HCT116 (cell line): ENCODE results near the gene NIN. TPM values are rescaled to one million over a fixed set of nuclear protein-coding genes. Genes with fewer than 3 reads are reported as not detected.

Experiments
- ATAC-seq: fragments of 200-7000 bp; cut with Tn5 transposase; 2 replicates; pipeline ENCODE4 v1.9.1; 2020; ENCODE audit warnings: mild to moderate bottlenecking, moderate library complexity
- BruUV-seq: library from RNA; stranded (reverse); fragments of 400-500 nt; replicated peaks from 2 replicates; lab custom pipeline; 2021; lab: Mats Ljungman, UMichigan
- CTCF ChIA-PET: fragments of 300-600 bp; sonication (Branson Sonifier 250); formaldehyde crosslinking; loops from one replicate; lab custom pipeline; 2021; ENCODE audit warnings: antibody characterized with exemption; lab: Charles Lee
- POLR2A ChIA-PET: fragments of 300-600, 350-600 bp; sonication (Branson Sonifier 250); formaldehyde crosslinking; loops from one replicate; lab custom pipeline; 2021; ENCODE audit warnings: antibody characterized with exemption; lab: Charles Lee
- RAD21 ChIA-PET, 2 experiments: fragments of 300-600 bp; sonication (Branson Sonifier 250); formaldehyde crosslinking; loops; one replicate each; lab custom pipeline; 2023; ENCODE audit warnings: low total read pairs in 2 of 2; ENCODE audit not compliant: uncharacterized antibody in 2 of 2, unreplicated experiment in 2 of 2, low non-redundant PET in 1 of 2; lab: Charles Lee
- DNase-seq: peaks from one replicate; pipeline ENCODE4 v3.0.0-alpha.2; 2010; ENCODE audit warnings: low read depth, low spot score
- H2AFZ ChIP-seq: fragments of 200-600 bp; shearing (Covaris generic), sonication (generic); 2 replicates; pipeline ENCODE4 v1.6.1; 2017; ENCODE audit warnings: low read depth, mixed run types, mixed read lengths, antibody characterized with exemption, low read length; ENCODE audit not compliant: poor library complexity, severe bottlenecking
- H3K27ac ChIP-seq: 2 replicates; pipeline ENCODE4 v1.5.1; 2012; ENCODE audit warnings: low read depth, low read length
- H3K27me3 ChIP-seq: fragments of 200-600 bp; sonication (generic); 2 replicates; pipeline ENCODE4 v1.6.1; 2016; ENCODE audit warnings: mixed run types, low read length, mixed read lengths; ENCODE audit not compliant: insufficient read depth
- H3K36me3 ChIP-seq, 2 experiments: fragments of 200-500 bp in 1 of 2; fragments of 200-600 bp in 1 of 2; sonication (Bioruptor generic) in 1 of 2; sonication (generic) in 1 of 2; 2 replicates each; pipeline versions ENCODE4 v1.5.1 to v1.6.1; 2014 to 2016; ENCODE audit warnings: low read length in 2 of 2, inconsistent platforms in 1 of 2, mixed read lengths in 1 of 2, mixed run types in 1 of 2; ENCODE audit not compliant: insufficient read depth in 2 of 2, control insufficient read depth in 1 of 2
- H3K4me1 ChIP-seq, 2 experiments: fragments of 200-600 bp in 1 of 2; sonication (generic) in 1 of 2; 2 replicates each; pipeline versions ENCODE4 v1.5.1 to v1.6.1; 2012 to 2017; ENCODE audit warnings: low read length in 2 of 2, inconsistent platforms in 1 of 2, mild to moderate bottlenecking in 1 of 2, mixed read lengths in 1 of 2, mixed run types in 1 of 2, moderate library complexity in 1 of 2; ENCODE audit not compliant: insufficient read depth in 2 of 2, control insufficient read depth in 1 of 2
- H3K4me2 ChIP-seq: fragments of 200-600 bp; sonication (generic); 2 replicates; pipeline ENCODE4 v1.6.1; 2017; ENCODE audit warnings: mixed run types, low read length, mixed read lengths
- H3K4me3 ChIP-seq, 2 experiments: fragments of 200-600 bp in 1 of 2; sonication (generic) in 1 of 2; replicated peaks in 1 of 2; 2 replicates each; pipeline ENCODE4 v1.5.1; 2011 to 2016; ENCODE audit warnings: low read length in 2 of 2, control low read depth in 1 of 2, low read depth in 1 of 2, mild to moderate bottlenecking in 1 of 2, mixed read lengths in 1 of 2, mixed run types in 1 of 2
- H3K79me2 ChIP-seq: fragments of 200-600 bp; sonication (generic); 2 replicates; pipeline ENCODE4 v1.6.1; 2017; ENCODE audit warnings: mild to moderate bottlenecking, mixed run types, low read length, moderate library complexity, mixed read lengths; ENCODE audit not compliant: insufficient read depth
- H3K9ac ChIP-seq: fragments of 200-600 bp; sonication (generic); 2 replicates; pipeline ENCODE4 v1.6.1; 2016; ENCODE audit warnings: low read length, mixed read lengths
- H3K9me2 ChIP-seq: fragments of 200-600 bp; sonication (generic), shearing (Covaris generic); 2 replicates; pipeline ENCODE4 v1.6.1; 2017; ENCODE audit warnings: mixed run types, mild to moderate bottlenecking, moderate library complexity; ENCODE audit not compliant: insufficient read depth
- H3K9me3 ChIP-seq, 2 experiments: fragments of 200-500 bp in 1 of 2; fragments of 200-600 bp in 1 of 2; sonication (Bioruptor generic) in 1 of 2; sonication (generic) in 1 of 2; 2 replicates each; pipeline ENCODE4 v1.6.1; 2014 to 2017; ENCODE audit warnings: low read length in 2 of 2, mixed read lengths in 2 of 2, inconsistent platforms in 1 of 2, low read depth in 1 of 2, mild to moderate bottlenecking in 1 of 2, mixed run types in 1 of 2, moderate library complexity in 1 of 2; ENCODE audit not compliant: control insufficient read depth in 1 of 2, insufficient read depth in 1 of 2
- H4K20me1 ChIP-seq: fragments of 200-600 bp; sonication (generic), shearing (Covaris generic); 2 replicates; pipeline ENCODE4 v1.6.1; 2017; ENCODE audit warnings: mixed run types, mild to moderate bottlenecking, moderate library complexity; ENCODE audit not compliant: insufficient read depth
- CBX3 ChIP-seq: IDR thresholded peaks from 2 replicates; pipeline ENCODE4 v1.6.1; 2012; ENCODE audit warnings: low read depth
- CEBPB ChIP-seq: IDR thresholded peaks from 2 replicates; pipeline ENCODE4 v1.6.1; 2012; ENCODE audit warnings: low read depth
- CTCF ChIP-seq, 3 experiments: fragments of 200-600 bp in 1 of 3; sonication (generic) in 1 of 3; IDR thresholded peaks in 2 of 3; conservative IDR thresholded peaks in 1 of 3; 2 replicates each; pipeline ENCODE4 v1.5.1; 2012 to 2017; ENCODE audit warnings: low read depth in 2 of 3, low read length in 2 of 3, antibody characterized with exemption in 1 of 3, borderline replicate concordance in 1 of 3, control low read depth in 1 of 3, mild to moderate bottlenecking in 1 of 3, mixed read lengths in 1 of 3, mixed run types in 1 of 3, moderate library complexity in 1 of 3; ENCODE audit not compliant: insufficient read depth in 1 of 3
- EGR1 ChIP-seq: IDR thresholded peaks from 2 replicates; pipeline ENCODE4 v1.6.1; 2012; ENCODE audit warnings: low read depth
- ELF1 ChIP-seq: IDR thresholded peaks from 2 replicates; pipeline ENCODE4 v1.6.1; 2012; ENCODE audit warnings: low read depth, borderline replicate concordance
- EZH2 ChIP-seq: fragments of 200-600 bp; sonication (generic); IDR thresholded peaks from 2 replicates; pipeline ENCODE4 v1.6.1; 2017; ENCODE audit warnings: antibody characterized with exemption, mixed run types
- EZH2phosphoT487 ChIP-seq: fragments of 200-600 bp; IDR thresholded peaks from 2 replicates; pipeline ENCODE4 v1.6.1; 2018; ENCODE audit warnings: antibody characterized with exemption, borderline replicate concordance
- FOSL1 ChIP-seq: IDR thresholded peaks from 2 replicates; pipeline ENCODE4 v1.6.1; 2012; ENCODE audit warnings: low read depth
- JUND ChIP-seq: IDR thresholded peaks from 2 replicates; pipeline ENCODE4 v1.6.1; 2012
- POLR2A ChIP-seq: IDR thresholded peaks from 2 replicates; pipeline ENCODE4 v1.7.0; 2011; ENCODE audit warnings: borderline replicate concordance; ENCODE audit not compliant: insufficient read depth, insufficient read length; ENCODE audit errors: extremely low read depth
- POLR2AphosphoS5 ChIP-seq: IDR thresholded peaks from 2 replicates; pipeline ENCODE4 v1.6.1; 2011; ENCODE audit warnings: mild to moderate bottlenecking, low read depth, low read length, moderate library complexity
- RAD21 ChIP-seq: IDR thresholded peaks from 2 replicates; pipeline ENCODE4 v1.6.1; 2012; ENCODE audit warnings: low read depth, mild to moderate bottlenecking
- SIN3A ChIP-seq: IDR thresholded peaks from 2 replicates; pipeline ENCODE4 v1.6.1; 2012; ENCODE audit warnings: low read depth
- SP1 ChIP-seq: IDR thresholded peaks from 2 replicates; pipeline ENCODE4 v1.6.1; 2012; ENCODE audit warnings: low read depth
- SRF ChIP-seq: IDR thresholded peaks from 2 replicates; pipeline ENCODE4 v1.6.1; 2012; ENCODE audit warnings: low read depth
- ZFX ChIP-seq: fragments of 450-650 bp; IDR thresholded peaks from 2 replicates; pipeline ENCODE4 v1.6.1; 2017
- intact Hi-C: fragments of 100-400 bp; cut with micrococcal nuclease; formaldehyde crosslinking; loops from 2 replicates; pipeline ENCODE4 v1.10.0; 2022
- total RNA-seq: library from RNA; stranded (reverse); gene quantifications from one replicate; pipeline ENCODE4 v1.2.1, GENCODE V29; 2021; ENCODE audit not compliant: unreplicated experiment
- TF ChIP-seq, protein P1 (sequence below): IDR thresholded peaks from 2 replicates; pipeline ENCODE4 v1.6.1; 2012
- TF ChIP-seq, protein P2 (sequence below): IDR thresholded peaks from 2 replicates; pipeline ENCODE4 v1.6.1; 2011; ENCODE audit warnings: mild to moderate bottlenecking, low read length, moderate library complexity; ENCODE audit not compliant: insufficient replicate concordance; ENCODE audit errors: extremely low read depth
- TF ChIP-seq, protein P3 (sequence below): IDR thresholded peaks from 2 replicates; pipeline ENCODE4 v1.6.1; 2012

Gene NIN
- total RNA-seq, 1 experiment from 2014 or later = 39.6 TPM

DNA sequence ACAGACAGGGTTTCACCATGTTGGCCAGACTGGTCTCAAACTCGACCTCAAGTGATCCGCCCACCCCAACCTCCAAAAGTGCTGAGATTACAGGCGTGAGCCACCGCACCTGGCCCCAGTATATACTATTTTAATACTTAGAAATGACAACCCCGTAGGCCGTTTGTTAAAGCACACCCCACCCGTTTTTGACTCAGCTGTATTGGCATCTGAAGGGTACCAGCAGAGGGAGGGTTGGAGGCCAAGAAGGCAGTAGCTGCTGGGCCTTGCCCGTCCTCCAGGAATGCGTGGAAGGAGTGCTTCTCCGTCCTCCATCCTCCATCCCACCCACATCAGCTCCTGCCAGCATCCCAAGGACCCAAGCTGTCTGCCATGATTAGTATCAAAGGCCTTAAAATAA lies 6.3 kb upstream of the NIN start:
- H3K79me2 ChIP-seq = no peaks in the 10 kb centered on the region
- H3K4me3 ChIP-seq = no peak overlapping the region
- TF ChIP-seq, protein P1, sequence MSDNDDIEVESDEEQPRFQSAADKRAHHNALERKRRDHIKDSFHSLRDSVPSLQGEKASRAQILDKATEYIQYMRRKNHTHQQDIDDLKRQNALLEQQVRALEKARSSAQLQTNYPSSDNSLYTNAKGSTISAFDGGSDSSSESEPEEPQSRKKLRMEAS = no peak
- TF ChIP-seq ZFX (no peak), EZH2 (no peak), POLR2A (no peak), CBX3 (no peak), POLR2AphosphoS5 (no peak), SP1 (no peak)
- TF ChIP-seq, all 23 proteins: peak for 0
- BruUV-seq = no TSS peak
- Histone ChIP-seq H3K9me3 (no peaks in the 10 kb centered on the region), H3K4me1 (peaks cover 0 to 3% of the 10 kb centered on the region in 2 experiments; a peak in 1 of 4 replicates), H4K20me1 (no peaks in the 10 kb centered on the region), H3K27me3 (0 out of 2 replicates have a peak, but pooled peaks cover 3% of the 10 kb centered on the region), H2AFZ (no peak overlapping the region), H3K27ac (no peak overlapping the region), H3K9me2 (no peaks in the 10 kb centered on the region), H3K36me3 (no peaks in the 10 kb centered on the region), H3K9ac (no peak overlapping the region), H3K4me2 (no peak overlapping the region)
- intact Hi-C loops = no loop called here
- DNase-seq = no peak
- ChIA-PET RAD21 (no interaction called here), POLR2A (no interaction called here), CTCF (no interaction called here)
- no peak for ATAC-seq

DNA sequence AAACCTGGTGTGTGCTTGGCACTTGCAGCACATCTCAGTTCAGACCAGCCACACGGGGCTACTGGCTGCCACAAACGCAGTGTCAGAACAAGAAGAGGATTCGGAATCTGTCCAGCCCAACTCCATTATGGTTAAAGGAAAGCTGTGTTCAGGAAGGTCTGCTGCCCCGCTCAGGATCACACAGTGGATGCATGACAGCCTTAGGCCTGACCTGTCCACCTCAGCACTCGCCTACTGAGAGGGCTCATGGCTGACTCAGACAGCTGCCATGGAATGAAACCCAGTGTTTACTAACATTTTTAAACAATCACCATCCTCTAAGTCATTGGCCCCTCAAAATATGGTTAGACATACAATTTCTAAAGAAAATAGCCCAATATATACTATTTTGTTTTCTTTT lies 5.6 kb upstream of the NIN start:
- H3K9me3 ChIP-seq = no peaks in the 10 kb centered on the region
- no peak for ATAC-seq
- no peak overlapping the region for H3K4me3 ChIP-seq
- no TSS peak for BruUV-seq
- H3K4me1 ChIP-seq = peaks cover 4 to 9% of the 10 kb centered on the region in 2 experiments; a peak in 3 of 4 replicates
- H3K79me2 ChIP-seq = no peaks in the 10 kb centered on the region
- no peak overlapping the region for H2AFZ ChIP-seq
- no peak for DNase-seq
- no peaks in the 10 kb centered on the region for H3K36me3 ChIP-seq
- 0 out of 2 replicates have a peak, but pooled peaks cover 3% of the 10 kb centered on the region for H3K27me3 ChIP-seq
- intact Hi-C loops = no loop called here
- H3K9ac ChIP-seq = no peak overlapping the region
- POLR2A ChIA-PET = no interaction called here
- no peak overlapping the region for H3K4me2 ChIP-seq
- H3K9me2 ChIP-seq = no peaks in the 10 kb centered on the region
- CTCF ChIA-PET = no interaction called here
- no peak overlapping the region for H3K27ac ChIP-seq
- no peaks in the 10 kb centered on the region for H4K20me1 ChIP-seq
- RAD21 ChIA-PET = no interaction called here
- no peak for TF ChIP-seq CTCF (IDR thresholded peaks at IDR 0.05 in 2 of 3, conservative IDR thresholded peaks at IDR 0.05 in 1 of 3; ENCODE audit: borderline replicate concordance in 1 of 3, insufficient read depth in 1 of 3, low read depth in 2 of 3, low read length in 2 of 3)
- no peak for TF ChIP-seq SRF
- no peak for TF ChIP-seq FOSL1
- no peak for TF ChIP-seq EGR1
- TF ChIP-seq, protein P1 = no peak
- TF ChIP-seq EZH2 = no peak
- no peak for TF ChIP-seq SIN3A
- TF ChIP-seq RAD21 = no peak
- no peak for TF ChIP-seq EZH2phosphoT487
- TF ChIP-seq ELF1 = no peak
- TF ChIP-seq CEBPB = no peak
- TF ChIP-seq POLR2AphosphoS5 = no peak
- TF ChIP-seq, protein P2, sequence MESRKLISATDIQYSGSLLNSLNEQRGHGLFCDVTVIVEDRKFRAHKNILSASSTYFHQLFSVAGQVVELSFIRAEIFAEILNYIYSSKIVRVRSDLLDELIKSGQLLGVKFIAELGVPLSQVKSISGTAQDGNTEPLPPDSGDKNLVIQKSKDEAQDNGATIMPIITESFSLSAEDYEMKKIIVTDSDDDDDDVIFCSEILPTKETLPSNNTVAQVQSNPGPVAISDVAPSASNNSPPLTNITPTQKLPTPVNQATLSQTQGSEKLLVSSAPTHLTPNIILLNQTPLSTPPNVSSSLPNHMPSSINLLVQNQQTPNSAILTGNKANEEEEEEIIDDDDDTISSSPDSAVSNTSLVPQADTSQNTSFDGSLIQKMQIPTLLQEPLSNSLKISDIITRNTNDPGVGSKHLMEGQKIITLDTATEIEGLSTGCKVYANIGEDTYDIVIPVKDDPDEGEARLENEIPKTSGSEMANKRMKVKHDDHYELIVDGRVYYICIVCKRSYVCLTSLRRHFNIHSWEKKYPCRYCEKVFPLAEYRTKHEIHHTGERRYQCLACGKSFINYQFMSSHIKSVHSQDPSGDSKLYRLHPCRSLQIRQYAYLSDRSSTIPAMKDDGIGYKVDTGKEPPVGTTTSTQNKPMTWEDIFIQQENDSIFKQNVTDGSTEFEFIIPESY = no peak
- TF ChIP-seq, protein P3, sequence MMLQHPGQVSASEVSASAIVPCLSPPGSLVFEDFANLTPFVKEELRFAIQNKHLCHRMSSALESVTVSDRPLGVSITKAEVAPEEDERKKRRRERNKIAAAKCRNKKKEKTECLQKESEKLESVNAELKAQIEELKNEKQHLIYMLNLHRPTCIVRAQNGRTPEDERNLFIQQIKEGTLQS = no peak
- no peak for TF ChIP-seq JUND
